Renal pelvis (tissue), 4 donors: ENCODE data around the gene FAM171A1. TPM values are rescaled to one million over a fixed set of nuclear protein-coding genes. Genes with fewer than 3 reads are reported as not detected.
"Not testable (repeated sequence)": the region's sequence is repeated elsewhere in the genome, so short reads cannot be mapped to it uniquely, and the experiment has no call there.

Source experiments
- DNase-seq: peaks from one replicate; pipeline ENCODE4 v3.0.0-alpha.2; 2013
- polyA plus RNA-seq, 3 donors: library from polyadenylated mRNA; unstranded; fragments of 120-200 nt; gene quantifications; one replicate each; pipeline ENCODE4 v1.2.1, GENCODE V29; 2013; ENCODE audit not compliant: insufficient read length in 3 of 3

The FAM171A1 gene
- polyA plus RNA-seq, 3 donors = 85.6 to 96.4 (median 94.4) TPM

DNA sequence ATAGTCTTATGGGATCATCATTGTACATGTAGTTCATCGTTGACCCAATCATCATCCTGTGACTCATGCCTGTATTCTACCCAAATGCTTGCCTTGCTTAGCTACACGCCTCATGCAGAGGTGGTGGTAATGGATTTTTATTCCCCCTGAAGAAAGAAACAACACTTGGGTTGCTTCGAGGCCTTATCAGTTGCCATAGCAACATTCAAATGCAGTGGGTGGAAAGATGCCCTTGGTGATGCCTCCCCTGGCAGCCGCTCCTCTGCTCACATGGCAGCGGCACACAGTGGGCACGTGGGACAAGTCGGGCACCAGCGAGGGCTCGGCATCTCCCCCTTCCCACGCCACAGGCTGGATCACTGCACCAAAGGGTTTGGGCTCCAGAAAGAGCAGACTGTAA, 148.6 kb downstream of the FAM171A1 start:
- DNase-seq = no peak

DNA sequence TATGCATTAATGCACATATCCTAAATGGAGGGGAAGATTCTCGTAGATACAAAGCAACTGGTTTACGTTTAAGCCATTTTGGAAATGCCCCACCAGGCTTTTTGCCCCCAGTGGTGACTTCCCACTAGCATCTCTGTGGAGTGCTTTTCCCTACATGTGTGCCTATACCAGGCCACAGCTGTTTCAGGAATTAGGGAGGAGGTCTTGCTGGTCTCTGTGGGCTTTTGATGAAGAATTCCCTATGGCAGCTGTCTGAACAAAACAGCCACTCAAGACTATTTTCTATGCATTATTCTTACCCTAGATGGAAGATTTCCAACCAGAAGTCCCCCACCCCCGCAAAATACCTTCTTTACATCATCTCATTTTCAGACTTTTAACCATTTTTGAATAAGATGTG, 150.6 kb downstream of the FAM171A1 start:
- DNase-seq = no peak

DNA sequence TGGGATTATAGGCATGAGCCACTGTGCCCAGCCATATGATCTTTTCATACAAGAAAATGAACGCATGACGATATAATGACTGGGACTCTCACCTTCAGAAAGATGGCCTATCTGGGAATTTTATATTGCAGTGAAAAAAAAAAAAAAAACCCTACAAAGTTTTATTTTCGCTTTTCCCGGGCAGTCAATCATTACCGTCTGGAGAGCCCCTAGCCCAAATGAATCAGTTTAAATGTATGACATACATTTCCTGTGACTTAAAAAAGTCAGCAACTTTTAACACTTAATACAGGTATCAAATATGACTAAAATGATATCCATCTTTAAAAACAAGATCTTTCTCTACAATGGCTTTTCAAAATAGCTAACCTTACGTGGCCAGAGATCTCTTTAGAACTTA, 154.4 kb downstream of the FAM171A1 start:
- DNase-seq = no peak

DNA sequence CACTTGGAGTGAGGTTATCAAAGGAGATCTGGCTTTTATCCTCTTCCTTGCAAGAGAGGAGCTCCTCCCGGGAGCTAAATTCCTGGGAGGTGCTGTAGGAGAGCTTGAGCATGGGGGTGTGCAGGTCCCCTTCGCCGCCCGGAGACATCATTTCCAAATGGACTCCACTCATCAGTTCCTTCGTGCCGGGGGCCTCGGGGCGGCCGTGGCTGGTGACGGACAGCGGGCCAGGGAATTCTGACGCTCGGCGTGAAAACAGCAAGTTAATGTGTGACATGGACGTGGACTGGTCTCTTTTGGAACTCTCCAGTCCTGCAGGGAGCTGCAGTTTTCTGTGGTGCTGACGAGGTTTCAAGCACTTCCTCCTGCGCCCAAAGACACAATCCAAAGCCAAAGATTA, 156.9 kb downstream of the FAM171A1 start:
- no peak for DNase-seq

DNA sequence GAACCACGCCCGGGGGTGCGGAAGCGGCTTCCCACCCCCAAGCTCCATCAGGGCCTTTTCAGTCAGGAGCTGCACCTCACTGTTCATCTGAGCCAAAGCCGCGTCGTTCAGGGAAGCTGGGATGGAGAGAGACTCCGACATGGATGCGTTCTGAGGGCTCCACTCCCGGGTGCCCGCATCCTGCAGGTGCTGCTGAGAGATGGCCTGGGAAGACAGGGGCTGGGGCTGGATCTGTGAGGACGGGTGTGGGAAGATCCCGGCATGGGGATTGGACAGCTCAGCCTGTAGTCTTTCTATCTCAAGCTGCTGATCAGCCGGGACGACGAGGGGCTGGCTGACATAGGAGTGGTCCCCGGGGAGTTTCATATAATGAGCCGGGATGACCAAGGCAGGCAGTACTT, 157.6 kb downstream of the FAM171A1 start:
- DNase-seq = no peak

DNA sequence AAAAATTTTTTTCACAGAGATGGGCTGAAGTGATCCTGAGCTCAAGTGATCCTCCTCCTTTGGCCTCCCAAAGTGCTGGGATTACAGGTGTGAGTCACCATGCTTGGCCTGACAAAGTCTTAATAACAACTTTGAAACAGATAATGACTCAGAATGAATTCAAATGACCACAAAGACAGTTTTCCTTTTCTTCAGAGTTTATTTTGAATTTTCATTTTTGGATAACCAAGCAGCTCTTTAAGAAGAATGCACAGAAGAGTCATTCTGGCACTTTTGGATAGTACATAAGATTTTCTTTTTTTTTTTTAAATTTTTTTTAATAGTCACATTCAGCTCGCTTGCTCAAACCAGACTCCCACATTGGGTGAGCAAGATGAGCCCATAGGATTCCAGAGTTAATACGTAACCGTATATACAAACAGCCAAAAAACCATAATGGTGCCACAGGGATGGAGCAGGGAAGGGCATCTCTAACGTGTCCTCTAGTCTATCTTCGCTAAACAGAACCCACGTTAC, 159.6 kb downstream of the FAM171A1 start:
- DNase-seq = no peak

DNA sequence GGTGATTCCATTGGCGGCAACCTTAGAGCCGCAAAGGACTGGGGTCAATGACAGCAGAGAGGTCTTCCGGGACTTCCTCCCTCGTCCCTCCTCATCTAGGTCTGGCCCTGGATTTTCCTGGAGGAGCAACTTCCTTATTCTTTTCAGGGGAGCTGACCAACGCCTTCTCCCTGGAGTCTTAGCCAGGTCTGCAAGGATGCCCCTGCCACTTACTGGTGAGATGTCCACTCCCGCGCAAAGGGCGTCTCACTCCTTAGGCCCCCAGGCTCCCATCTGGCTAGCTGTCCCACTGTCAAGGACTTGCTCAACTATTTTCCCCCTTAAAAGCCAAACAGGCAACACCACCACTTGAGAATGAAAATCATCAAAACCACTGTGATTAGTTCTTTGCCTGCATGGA, 160.6 kb downstream of the FAM171A1 start:
- no peak for DNase-seq

DNA sequence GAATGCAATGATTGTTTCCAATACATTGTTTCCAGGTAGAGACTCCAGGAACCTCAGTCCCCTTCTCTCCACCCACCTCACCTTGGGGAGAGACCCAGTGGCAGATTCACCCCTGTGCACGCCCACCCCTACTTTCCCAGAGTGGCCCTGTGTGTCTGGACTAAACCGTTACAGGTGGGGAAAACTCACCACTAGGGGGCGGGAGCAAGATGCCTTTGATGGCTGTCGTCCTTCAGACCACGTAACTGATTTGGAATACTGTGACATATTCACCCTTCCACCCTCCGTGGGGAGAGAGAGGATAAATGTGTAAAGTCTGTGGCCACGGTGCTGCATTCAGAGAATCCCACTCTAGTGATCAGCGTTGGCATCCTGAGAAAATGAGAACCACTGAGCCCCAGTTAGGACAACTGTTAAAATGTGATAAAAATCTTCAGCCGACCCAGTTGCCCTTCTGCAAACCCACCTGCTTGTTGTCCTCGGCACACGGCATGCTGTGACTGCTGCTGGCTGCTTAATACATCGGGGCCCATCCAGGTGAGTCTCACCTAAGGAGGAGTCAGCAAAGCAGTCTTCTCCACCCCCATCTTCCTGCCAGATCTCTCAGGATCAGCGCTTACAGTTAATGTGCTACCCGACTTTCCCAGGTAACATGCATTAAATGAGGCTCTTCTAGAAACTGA, 161.1 kb downstream of the FAM171A1 start:
- peak; percentile 80 for DNase-seq

DNA sequence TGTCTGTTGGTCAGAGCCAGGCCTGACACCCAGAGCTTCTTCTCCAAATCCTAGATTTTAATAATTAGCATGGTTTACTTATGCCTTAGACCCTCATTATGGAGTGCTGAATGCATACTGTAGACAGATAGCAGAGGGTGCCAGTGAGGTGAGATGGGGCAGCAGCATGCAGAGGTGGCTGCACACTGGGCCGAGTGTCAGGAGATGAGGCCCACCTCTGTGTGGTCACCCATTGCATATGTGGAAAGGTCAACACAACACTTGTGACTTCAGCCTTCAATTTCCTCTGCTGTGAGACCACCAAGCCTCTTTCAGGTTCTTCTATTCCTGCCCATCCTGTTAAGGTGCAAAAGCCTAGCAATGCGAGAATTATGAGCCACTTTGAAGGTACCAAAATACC, 162.9 kb downstream of the FAM171A1 start:
- DNase-seq = no peak

DNA sequence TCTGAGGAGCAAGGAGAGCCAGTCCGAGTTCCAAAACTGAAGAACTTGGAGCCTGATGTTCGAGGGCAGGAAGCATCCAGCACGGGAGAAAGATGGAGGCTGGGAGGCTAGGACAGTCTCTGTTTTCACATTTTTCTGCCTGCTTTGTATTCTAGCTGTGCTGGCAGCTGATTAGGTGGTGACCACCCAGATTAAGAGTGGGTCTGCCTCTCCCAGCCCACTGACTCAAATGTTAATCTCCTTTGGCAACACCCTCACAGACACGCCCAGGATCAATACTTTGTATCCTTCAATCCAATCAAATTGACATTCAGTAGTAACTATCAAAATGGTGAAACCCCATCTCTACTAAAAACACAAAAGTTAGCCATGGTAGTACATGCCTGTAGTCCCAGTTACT, 163.7 kb downstream of the FAM171A1 start:
- DNase-seq = not testable (repeated sequence)

DNA sequence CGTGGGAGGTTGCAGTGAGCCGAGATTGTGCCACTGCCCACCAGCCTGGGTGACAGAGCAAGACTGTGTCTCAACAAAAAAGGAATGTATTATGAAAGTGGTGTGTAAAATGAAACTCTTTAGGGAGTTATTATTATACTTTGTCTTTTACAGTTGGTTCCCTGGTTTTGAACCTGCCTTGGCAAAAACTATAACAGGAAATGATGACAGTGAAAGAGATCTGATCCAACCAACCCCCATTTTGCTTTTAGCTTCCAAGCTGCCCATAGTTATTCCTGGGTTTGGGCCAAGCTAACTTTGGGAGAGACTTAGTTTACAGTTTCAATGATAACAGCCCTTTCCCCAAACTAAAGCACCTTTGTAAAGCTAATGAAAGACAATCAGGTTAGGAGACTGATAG, 168.4 kb downstream of the FAM171A1 start:
- no peak for DNase-seq

DNA sequence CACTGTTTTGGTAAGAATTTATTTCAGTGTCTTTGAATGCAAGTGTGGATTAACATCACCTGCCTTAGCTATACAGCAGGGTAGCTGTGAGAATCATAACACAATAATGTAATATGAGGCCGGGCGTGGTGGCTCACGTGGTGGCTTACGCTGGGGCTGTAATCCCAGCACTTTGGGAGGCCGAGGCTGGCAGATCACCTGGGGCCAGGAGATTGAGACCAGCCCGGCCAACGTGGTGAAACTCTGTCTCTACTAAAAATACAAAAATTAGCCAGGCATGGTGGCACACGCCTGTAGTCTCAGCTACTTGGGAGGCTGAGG, 168.8 kb downstream of the FAM171A1 start:
- DNase-seq = not testable (repeated sequence)

DNA sequence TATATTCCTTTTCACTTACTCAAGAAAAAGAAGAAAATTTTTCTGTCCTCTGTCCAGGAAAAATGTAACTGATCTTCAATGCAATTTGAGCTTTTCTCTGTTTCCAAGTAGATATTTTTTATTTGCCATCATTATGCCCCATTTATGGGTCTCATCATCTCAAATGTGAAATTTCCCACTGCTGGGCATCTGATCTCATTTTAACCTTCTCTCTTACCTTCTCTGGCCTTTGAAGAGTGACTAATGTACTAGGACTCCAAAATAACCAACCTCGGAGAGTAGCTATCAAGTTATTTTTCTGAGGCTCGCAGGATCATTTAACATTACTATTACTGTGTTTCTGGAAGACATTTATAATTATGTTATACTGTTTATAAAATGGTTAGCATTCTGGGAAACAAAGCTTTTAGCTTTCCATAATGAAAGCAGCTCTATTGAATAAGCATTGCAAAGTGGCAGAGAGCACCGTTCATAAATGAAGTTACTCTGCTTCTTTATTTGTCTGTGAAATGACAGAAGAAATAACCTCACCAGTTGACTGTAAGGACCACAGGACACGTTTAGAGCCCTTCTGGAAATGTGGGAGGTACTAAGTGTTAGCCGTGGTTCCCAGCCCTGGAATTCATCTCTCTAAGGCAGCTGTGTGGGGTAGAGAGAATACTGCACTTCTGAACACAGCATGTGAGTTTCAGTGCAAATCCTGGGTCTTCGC, 169.3 kb downstream of the FAM171A1 start:
- no peak for DNase-seq

DNA sequence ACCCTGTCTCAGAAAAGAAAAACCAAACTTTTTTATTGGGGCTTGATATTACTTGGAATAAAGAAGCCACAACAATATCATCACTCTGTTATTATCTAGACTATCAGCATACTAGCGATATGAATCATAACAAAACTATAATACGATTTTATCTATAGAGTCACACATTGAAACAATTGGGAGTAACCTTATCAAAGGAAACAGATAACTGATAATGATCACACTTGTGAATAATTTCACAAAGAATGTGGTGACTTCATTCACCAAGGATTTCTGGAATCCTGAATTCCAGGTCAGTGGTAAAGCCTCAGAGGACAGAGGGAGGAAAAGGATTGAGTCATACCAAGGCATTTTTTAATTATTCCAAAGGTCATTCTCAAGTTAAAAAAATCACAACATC, 170.5 kb downstream of the FAM171A1 start:
- DNase-seq = peak; percentile 36

DNA sequence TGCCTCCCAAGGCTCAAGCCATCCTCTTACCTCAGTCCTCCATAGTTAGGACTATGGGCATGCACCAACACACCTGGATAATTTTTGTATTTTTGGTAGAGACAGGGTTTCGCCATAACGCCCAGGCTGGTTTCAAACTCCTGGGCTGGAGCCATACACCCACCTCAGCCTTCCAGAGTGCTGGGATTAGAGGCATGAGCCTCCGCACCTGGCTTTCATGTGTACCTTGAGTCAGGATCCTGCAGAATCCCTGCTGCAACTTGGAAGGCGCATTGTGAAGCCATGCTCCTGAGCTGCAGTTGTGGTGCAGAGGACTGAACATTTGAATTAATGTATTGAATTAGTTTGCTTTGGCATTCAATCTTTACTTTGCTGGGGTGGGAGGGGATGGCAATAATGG, 173.2 kb downstream of the FAM171A1 start:
- DNase-seq = no peak

DNA sequence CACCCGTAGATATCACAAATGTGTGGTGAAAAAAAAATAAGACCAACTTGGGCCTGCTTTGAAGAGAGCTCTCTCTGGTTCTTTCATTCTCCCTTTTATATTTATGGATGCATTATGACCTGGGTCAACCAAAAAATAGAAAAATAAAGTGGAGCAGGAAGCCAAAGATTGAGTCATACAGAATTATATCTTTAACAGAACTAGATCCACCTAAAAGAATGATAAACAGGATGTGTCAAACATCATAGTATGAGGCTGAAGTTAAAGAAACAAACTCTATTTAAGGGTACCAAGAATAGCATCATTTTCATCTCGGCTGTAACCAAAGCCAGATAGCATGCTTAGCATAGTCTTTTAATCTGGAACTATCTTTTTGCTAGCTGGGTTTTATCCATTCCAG, 173.8 kb downstream of the FAM171A1 start:
- DNase-seq = no peak

DNA sequence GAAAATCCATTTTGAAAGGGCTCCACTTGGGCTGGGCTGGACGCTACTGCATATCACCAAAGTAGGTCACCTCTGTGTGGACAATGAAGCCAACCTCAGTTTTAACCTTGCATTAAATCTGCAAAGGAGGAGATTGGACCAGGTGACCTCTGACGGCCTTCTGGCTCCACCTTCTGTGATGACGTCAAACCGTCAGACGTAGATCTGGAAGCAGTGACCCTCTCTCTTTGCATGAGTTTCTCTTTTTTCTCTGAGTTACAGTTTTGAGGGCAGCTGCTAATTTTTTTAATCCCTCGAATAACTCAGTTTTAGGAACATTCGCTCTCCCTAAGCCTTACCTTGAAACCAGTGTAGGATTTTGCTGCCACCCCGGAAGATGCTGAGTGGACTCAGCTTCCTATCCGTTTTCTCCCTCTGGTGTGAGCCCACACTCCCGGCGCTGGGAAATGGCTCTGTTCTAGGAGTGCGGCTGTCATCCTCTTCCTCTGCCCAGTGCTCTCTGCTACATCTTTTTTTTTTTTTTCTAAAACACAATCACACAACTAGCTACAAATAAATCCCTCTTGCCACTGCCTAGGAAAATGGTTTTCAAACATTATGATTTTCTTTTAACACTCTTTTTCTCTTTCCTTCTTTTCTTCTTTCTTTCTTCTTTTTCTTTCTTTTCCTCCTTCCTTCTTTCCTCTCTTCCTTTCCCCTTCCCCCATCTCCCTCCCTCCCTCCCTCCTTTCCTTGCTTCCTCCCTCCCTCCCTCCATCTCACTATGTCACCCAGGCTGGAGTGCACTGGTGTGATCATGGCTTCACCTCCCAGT, 174.9 kb downstream of the FAM171A1 start:
- no peak for DNase-seq

DNA sequence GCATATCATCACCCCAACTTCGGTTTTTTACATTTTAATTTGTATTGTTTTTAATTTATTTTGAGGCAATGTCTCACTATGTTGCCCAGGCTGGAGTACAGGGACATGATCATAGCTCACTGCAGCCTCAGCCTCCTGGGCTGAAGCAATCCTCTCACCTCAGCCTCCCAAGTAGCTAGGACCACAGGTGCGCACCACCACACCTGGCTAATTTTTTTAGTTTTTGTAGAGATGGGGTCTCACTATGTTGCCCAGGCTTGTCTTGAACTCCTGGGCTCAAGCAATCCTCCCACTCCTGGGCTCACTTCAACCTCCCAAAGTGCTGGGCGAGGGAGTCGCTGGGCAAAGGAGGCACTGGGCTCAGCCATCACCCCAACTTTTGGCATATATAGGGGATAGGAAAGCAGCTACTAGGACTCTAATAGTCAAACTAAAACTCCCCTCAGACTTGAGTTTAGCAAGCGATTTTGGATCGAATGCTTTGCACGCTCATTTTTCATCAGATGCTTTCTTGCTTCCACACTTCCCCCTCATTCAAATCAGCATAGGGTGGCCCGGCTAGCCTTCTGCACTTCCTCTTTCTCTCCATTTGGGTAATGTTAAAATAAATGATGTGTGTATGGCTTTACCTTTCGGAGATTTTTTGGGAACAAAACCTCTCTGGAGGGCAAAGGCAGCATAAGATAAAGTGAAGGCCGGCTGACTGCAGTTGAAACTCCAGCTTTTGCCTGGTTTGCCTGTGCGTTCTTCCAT, 181.8 kb downstream of the FAM171A1 start:
- no peak for DNase-seq

DNA sequence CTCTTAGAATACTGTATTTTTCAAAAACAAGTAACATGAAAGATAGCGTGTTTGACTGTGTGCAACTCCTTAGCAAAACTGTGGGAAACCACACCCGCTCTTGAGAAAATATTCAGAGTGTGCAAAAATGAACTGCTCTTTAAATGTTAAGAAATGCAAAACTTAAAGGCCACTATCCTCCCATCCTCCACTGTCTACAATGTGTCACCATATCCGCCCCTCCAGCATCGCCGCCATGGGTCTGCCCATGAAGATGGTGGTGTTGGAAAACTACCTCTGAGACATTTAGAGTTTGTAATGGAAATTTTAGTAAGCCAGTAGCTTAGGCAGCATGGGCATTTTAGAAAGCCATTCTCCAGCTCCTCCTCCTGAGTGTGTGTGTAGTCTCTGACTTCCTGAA, 182.5 kb downstream of the FAM171A1 start:
- DNase-seq = no peak

DNA sequence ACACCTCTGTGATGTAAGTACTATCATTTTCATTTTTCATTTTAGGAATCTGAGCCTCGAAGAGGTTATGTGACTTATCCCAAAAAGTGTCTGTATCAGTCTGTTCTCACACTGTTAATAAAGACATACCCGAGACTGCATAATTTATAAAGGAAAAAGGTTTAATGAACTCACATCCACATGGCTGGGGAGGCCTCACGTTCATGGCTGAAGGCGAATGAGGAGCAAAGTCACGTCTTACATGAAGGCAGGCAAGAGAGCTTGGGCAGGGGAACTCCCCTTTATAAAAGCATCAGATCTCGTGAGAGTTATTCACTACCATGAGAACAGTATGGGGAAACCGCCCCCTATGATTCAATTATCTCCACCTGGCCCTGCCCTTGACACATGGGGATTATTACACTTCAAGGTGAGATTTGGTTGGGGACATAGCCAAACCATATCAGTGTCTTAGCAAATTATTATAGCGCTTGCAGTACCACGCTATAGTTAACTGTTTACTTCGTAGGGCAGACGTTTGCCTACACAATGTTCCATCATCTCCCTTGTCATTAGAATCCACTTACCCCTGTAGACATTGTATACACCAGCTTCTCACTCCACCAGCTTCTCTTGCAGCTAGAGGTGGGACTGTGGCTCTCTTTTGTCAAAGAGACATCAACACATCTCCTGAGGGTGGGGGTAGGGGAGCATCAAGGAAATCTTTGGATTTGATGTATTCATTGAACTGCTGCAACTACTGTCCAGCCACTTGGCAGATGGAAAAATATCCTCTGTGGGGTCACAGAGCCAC, 187.2 kb downstream of the FAM171A1 start:
- DNase-seq = no peak

DNA sequence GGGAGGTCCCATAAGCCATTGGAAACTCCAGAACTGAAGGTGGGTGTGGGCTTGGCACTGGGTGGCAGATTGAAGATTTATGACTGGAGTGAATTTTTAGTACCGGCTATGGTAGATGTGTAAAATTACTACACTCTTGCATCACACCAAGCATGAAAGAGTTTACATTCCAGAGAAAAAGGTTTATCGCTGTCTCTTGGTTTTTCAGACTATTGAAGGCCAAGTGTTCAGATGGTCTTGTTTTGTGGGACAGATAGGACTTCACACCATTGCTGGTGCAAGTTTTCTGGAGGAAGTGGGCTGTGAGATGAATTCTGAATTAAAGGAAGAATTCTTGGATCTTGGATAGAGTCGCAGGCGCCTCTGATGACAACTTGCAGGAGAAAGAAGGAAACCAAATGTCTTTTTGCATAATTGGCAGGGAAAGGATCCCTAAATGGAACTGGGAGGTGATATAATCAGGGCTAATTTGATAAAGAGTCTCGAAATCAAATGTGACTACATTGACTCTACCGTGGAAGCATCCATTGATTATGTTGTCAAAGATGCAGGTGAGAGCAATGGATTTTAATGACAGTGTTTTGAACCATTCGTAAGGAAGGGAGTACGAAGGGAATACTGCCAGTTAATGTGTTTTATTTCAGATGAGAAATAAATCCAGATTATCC, 188.4 kb downstream of the FAM171A1 start:
- no peak for DNase-seq
